ENCODE measurements around the gene CARD14. TPM values are rescaled to one million over a fixed set of nuclear protein-coding genes. Genes with fewer than 3 reads are reported as not detected.
A peak's percentile ranks its signal among the peaks of the same experiment; 100 is the strongest.

CARD14 gene
- polyA plus RNA-seq, 6 donors from 2014 or later, result not detected

GRCh38 chr17:80212109-80212508 lies 42.3 kb downstream of the CARD14 start:
- no peak for ATAC-seq (ENCODE audit: low read depth in 2 of 2)
- H3K4me3 Mint-ChIP-seq, result no peak overlapping the region
- DNase-seq, result no peak

GRCh38 chr17:80212511-80212910 lies 42.7 kb downstream of the CARD14 start:
- Mint-ChIP-seq H3K27ac (peak overlapping the region in 2 of 6 donors; percentile 57 to 87), H3K9me3 (no peaks in the 10 kb centered on the region), H3K27me3 (no peaks in the 10 kb centered on the region), H3K36me3 (peaks cover 8 to 29% of the 10 kb centered on the region in 2 donors), H3K4me3 (no peak overlapping the region), H3K4me1 (peaks cover 7 to 14% (median 9%) of the 10 kb centered on the region in 3 donors)
- ATAC-seq (ENCODE audit: low read depth in 2 of 2) (no peak), DNase-seq (no peak)

More at GRCh38 chr17:80212109-80212508, 42.3 kb downstream of the CARD14 start:
- Mint-ChIP-seq H3K9me3 (no peaks in the 10 kb centered on the region), H3K27me3 (no peaks in the 10 kb centered on the region), H3K36me3 (peaks cover 5 to 25% of the 10 kb centered on the region in 2 donors), H3K4me1 (peaks cover 4 to 10% (median 9%) of the 10 kb centered on the region in 3 donors), H3K27ac (no peak overlapping the region)

GRCh38 chr17:80212962-80213642 lies 43.3 kb downstream of the CARD14 start:
- H3K27ac Mint-ChIP-seq, result peak overlapping the region in 2 of 6 donors; percentile 13 to 87
- peaks cover 11 to 31% of the 10 kb centered on the region in 2 donors for H3K36me3 Mint-ChIP-seq
- no peak overlapping the region for H3K4me3 Mint-ChIP-seq
- no peaks in the 10 kb centered on the region for H3K27me3 Mint-ChIP-seq
- H3K4me1 Mint-ChIP-seq, result peaks cover 9 to 19% (median 9%) of the 10 kb centered on the region in 3 donors
- H3K9me3 Mint-ChIP-seq, result no peaks in the 10 kb centered on the region
- peak; percentile 38 to 57 for ATAC-seq (ENCODE audit: low read depth in 2 of 2)
- DNase-seq, result peak; percentile 26

GRCh38 chr17:80213643-80213975 lies 43.8 kb downstream of the CARD14 start:
- H3K27ac Mint-ChIP-seq, result peak overlapping the region in 1 of 6 donors; percentile 13
- peaks cover 11 to 31% of the 10 kb centered on the region in 2 donors for H3K36me3 Mint-ChIP-seq
- DNase-seq (no peak), ATAC-seq (ENCODE audit: low read depth in 2 of 2) (no peak)
- H3K9me3 Mint-ChIP-seq, result no peaks in the 10 kb centered on the region
- no peak overlapping the region for H3K4me3 Mint-ChIP-seq
- peaks cover 9 to 23% (median 10%) of the 10 kb centered on the region in 3 donors for H3K4me1 Mint-ChIP-seq
- no peaks in the 10 kb centered on the region for H3K27me3 Mint-ChIP-seq

GRCh38 chr17:80214012-80214877 lies 44.4 kb downstream of the CARD14 start:
- ATAC-seq (ENCODE audit: low read depth in 2 of 2) (no peak), DNase-seq (no peak)
- Mint-ChIP-seq H3K9me3 (no peaks in the 10 kb centered on the region), H3K36me3 (peaks cover 11 to 31% of the 10 kb centered on the region in 2 donors), H3K27me3 (no peaks in the 10 kb centered on the region), H3K4me1 (peaks cover 11 to 29% (median 13%) of the 10 kb centered on the region in 3 donors), H3K27ac (no peak overlapping the region), H3K4me3 (no peak overlapping the region)

GRCh38 chr17:80214878-80215210 lies 45.0 kb downstream of the CARD14 start:
- ATAC-seq (ENCODE audit: low read depth in 2 of 2) (no peak), DNase-seq (no peak)
- Mint-ChIP-seq H3K4me3 (no peak overlapping the region), H3K27me3 (no peaks in the 10 kb centered on the region), H3K27ac (no peak overlapping the region), H3K36me3 (peaks cover 11 to 31% of the 10 kb centered on the region in 2 donors), H3K9me3 (no peaks in the 10 kb centered on the region), H3K4me1 (peaks cover 17 to 35% (median 19%) of the 10 kb centered on the region in 3 donors)

- ATAC-seq (ENCODE audit: low read depth in 2 of 2) (no peak), DNase-seq (no peak)
- H3K36me3 Mint-ChIP-seq, result peaks cover 11 to 20% of the 10 kb centered on the region in 2 donors
- no peak overlapping the region for H3K4me3 Mint-ChIP-seq
- peak overlapping the region in 5 of 6 donors; percentile 14 to 67 (median 45) for H3K27ac Mint-ChIP-seq
- H3K27me3 Mint-ChIP-seq, result no peaks in the 10 kb centered on the region
- peaks cover 19 to 38% (median 21%) of the 10 kb centered on the region in 3 donors for H3K4me1 Mint-ChIP-seq
- no peaks in the 10 kb centered on the region for H3K9me3 Mint-ChIP-seq
Measured at GRCh38 chr17:80216473-80217456, 46.9 kb downstream of the CARD14 start.

GRCh38 chr17:80217703-80218362 lies 48.0 kb downstream of the CARD14 start:
- no peaks in the 10 kb centered on the region for H3K9me3 Mint-ChIP-seq
- no peak for DNase-seq
- peaks cover 0 to under 1% (median 0%) of the 10 kb centered on the region in 3 donors for H3K27me3 Mint-ChIP-seq
- peak overlapping the region in 3 of 6 donors; percentile 22 to 67 (median 47) for H3K27ac Mint-ChIP-seq
- H3K4me1 Mint-ChIP-seq, result peaks cover 21 to 34% (median 22%) of the 10 kb centered on the region in 3 donors
- peaks cover 11 to 16% of the 10 kb centered on the region in 2 donors for H3K36me3 Mint-ChIP-seq
- no peak for ATAC-seq (ENCODE audit: low read depth in 2 of 2)
- peak overlapping the region in 3 of 8 donors; percentile 4 to 96 (median 22) for H3K4me3 Mint-ChIP-seq

- H3K36me3 Mint-ChIP-seq, result peaks cover 11 to 16% of the 10 kb centered on the region in 2 donors
- peaks cover 0 to 6% (median 0%) of the 10 kb centered on the region in 3 donors for H3K27me3 Mint-ChIP-seq
- peak overlapping the region in 5 of 6 donors; percentile 34 to 98 (median 93) for H3K27ac Mint-ChIP-seq
- ATAC-seq (ENCODE audit: low read depth in 2 of 2) (no peak), DNase-seq (no peak)
- H3K4me3 Mint-ChIP-seq, result peak overlapping the region; percentile 80 to 98 (median 92)
- peaks cover 21 to 28% (median 22%) of the 10 kb centered on the region in 3 donors for H3K4me1 Mint-ChIP-seq
- H3K9me3 Mint-ChIP-seq, result no peaks in the 10 kb centered on the region
Measured at GRCh38 chr17:80218391-80218790, 48.6 kb downstream of the CARD14 start.

GRCh38 chr17:80219013-80219762 lies 49.4 kb downstream of the CARD14 start:
- ATAC-seq (ENCODE audit: low read depth in 2 of 2), result peak; percentile 91 to 92
- Mint-ChIP-seq H3K27me3 (peaks cover 0 to 7% (median 6%) of the 10 kb centered on the region in 3 donors), H3K9me3 (no peaks in the 10 kb centered on the region), H3K4me3 (peak overlapping the region; percentile 84 to 98 (median 94)), H3K27ac (peak overlapping the region; percentile 93 to 100 (median 98)), H3K36me3 (peaks cover 11 to 22% of the 10 kb centered on the region in 2 donors), H3K4me1 (peaks cover 21 to 28% (median 25%) of the 10 kb centered on the region in 3 donors)
- DNase-seq, result peak; percentile 92

GRCh38 chr17:80219763-80220053 lies 49.9 kb downstream of the CARD14 start:
- Mint-ChIP-seq H3K27me3 (peaks cover 0 to 9% (median 7%) of the 10 kb centered on the region in 3 donors), H3K27ac (peak overlapping the region; percentile 93 to 100 (median 98))

More at GRCh38 chr17:80219763-80220053, 49.9 kb downstream of the CARD14 start:
- H3K9me3 Mint-ChIP-seq, result no peaks in the 10 kb centered on the region
- ATAC-seq (ENCODE audit: low read depth in 2 of 2) (peak; percentile 21 to 25), DNase-seq (no peak)
- H3K4me1 Mint-ChIP-seq, result peaks cover 21 to 28% (median 26%) of the 10 kb centered on the region in 3 donors
- H3K4me3 Mint-ChIP-seq, result peak overlapping the region; percentile 84 to 98 (median 94)
- peaks cover 11 to 24% of the 10 kb centered on the region in 2 donors for H3K36me3 Mint-ChIP-seq
